GM21825 (cell line): Measurements from ENCODE around the gene CCDC85B.

Experiments used
- ATAC-seq: cut with Tn5 transposase; IDR thresholded peaks from one replicate; pipeline ENCODE4 v1.9.1; 2021; ENCODE audit warnings: mild to moderate bottlenecking, moderate library complexity; ENCODE audit not compliant: unreplicated experiment

Gene CCDC85B

DNA sequence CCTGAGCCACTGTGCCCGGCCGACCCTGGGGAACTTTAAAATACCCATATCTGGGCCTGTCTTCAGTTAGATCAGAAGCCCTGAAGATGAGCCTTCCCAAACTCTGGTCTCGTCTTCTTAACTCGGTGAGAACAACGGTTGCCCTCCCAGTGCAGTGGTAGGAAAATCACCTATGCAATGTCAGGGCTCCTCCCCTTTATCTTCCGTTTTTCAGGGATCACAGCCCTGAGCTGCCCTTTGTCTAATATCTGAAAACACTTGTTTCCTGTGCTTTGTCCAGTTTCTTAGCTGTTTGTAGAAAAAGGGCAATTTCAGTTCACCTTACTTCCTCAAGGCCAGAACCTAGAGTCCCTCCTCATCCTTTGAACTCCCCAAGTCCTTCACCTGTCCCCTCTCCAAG is 38.2 kb downstream of the CCDC85B start:
- no peak for ATAC-seq

DNA sequence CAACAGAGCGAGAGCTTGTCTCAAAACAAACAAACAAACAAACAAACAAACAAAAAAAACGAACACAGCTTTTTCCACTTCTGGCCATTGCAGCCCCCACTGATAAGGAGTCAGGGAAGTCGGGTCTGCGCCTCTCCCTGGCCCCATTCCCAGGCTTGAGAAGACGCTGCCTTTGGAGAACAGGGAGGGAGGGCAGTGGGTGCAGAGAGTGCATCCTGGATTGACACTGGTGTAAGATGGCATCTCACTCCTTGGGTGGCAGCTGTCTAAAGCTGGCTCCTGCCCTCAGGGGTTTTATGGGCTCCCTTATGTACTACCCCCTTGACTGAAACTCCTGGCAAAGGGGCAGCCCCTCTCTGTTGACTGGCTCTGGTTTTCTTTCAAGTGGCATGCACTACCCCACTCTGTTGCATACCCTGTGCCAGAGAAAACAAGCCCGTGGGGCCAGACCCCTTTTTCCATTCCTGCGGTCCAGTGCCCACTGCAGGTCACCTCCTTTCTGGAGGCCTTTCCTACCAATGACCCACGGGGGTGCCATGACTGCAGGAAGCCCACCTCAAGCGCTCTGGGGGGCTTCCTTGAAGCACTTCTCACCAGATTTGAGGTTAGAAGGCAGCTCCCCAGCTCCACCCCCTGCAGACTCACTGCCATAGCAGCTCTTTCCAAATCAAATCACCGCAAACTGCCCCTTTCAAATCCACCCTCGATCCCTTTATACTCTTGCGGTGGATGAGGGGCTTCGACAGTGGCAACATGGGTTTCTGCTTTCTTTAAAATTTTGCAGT is 41.5 kb downstream of the CCDC85B start:
- no peak for ATAC-seq

DNA sequence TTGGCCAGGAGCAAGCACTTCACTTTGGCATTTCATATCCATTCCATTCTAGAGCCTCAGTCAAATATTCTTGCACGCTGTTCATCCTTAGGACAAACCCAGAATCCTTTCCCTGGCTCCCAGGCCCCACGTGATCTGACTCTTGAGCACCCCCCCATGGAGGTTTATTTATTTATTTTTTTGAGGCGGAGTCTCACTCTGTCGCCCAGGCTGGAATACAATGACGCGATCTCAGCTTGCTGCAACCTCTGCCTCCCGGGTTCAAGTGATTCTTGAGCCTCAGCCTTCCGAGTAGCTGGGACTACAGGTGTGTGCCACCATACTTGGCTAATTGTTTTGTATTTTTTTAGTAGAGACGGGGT is 42.1 kb downstream of the CCDC85B start:
- ATAC-seq = no peak

DNA sequence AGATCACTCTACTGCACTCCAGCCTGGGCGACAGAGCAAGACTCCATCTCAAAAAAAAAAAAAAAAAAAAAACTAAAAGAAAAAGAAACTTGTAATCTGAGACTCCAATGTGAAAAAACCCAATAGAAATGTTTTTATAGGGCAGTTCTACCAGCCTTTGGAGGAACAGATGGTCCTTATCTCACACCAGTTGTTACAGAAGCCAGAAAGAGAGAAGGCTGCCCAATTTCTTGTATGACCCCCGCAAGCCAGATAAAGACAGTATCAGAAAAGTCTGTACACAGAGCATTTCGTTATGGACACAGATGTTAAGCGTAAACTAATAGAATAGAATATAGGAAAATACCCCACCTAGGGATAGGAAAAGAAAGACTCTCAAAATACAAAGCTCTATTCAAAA is 43.5 kb downstream of the CCDC85B start:
- no peak for ATAC-seq

DNA sequence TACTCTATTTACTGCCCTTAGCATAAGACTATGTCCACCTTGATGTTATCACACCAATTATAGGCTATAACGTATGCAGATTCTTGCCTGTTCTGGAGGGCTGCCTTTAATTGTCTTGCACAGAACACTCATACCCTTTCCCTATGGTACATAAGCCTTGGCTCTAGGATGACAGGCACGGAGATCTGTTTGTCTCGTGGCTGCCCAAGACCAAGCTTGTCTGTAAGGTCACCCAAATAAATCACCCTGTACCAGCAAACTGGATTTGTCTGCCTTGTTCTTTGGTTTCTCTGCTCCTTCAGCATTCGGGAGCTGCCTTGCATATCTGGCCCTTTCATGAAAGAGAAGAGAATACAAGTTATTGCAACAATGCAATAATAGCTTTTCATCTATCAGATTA is 47.3 kb downstream of the CCDC85B start:
- no peak for ATAC-seq
